ENCODE measurements around the gene TTLL8. TPM values are rescaled to one million over a fixed set of nuclear protein-coding genes. Genes with fewer than 3 reads are reported as not detected.

Gene TTLL8
- total and polyA plus RNA-seq, 2 of the 8 experiments (the other 6 are each of a cell fraction or from before 2014, with no cell fraction given): not detected

GRCh38 chr22:50056214-50056972 lies 1.7 kb downstream of the TTLL8 start:
- 0 out of 4 replicates have a peak, but pooled peaks cover 0 to 4% of the 10 kb centered on the region in 2 experiments for H3K9me3 ChIP-seq (ENCODE audit: insufficient read depth in 2 of 2, low read depth in 1 of 2, low read length in 1 of 2)
- no peak overlapping the region for H3K18ac ChIP-seq (ENCODE audit: extremely low read depth, low read length)
- no peak overlapping the region for H2BK5ac ChIP-seq (ENCODE audit: low read depth, low read length)
- H3K27me3 ChIP-seq (replicated peaks in 1 of 4; ENCODE audit: control insufficient read depth in 3 of 4, extremely low read depth in 1 of 4, insufficient read depth in 3 of 4, low read length in 3 of 4): peaks cover 8 to 20% (median 11%) of the 10 kb centered on the region in 4 experiments
- H3K9ac ChIP-seq (replicated peaks in 1 of 4; ENCODE audit: extremely low read depth in 1 of 4, low read depth in 3 of 4, low read length in 3 of 4): no peak overlapping the region
- H3K79me2 ChIP-seq (ENCODE audit: control insufficient read depth in 1 of 2, insufficient read depth in 2 of 2, low read length in 2 of 2): no peaks in the 10 kb centered on the region
- no peak overlapping the region for H4K91ac ChIP-seq (replicated peaks; ENCODE audit: insufficient read length, low read length)
- H3K36me3 ChIP-seq (ENCODE audit: control insufficient read depth in 2 of 4, insufficient read depth in 4 of 4, low read length in 3 of 4): no peaks in the 10 kb centered on the region
- H4K5ac ChIP-seq (ENCODE audit: insufficient read length, low read depth, low read length): no peak overlapping the region
- H3K4me3 ChIP-seq (ENCODE audit: extremely low read depth in 1 of 4, insufficient read depth in 2 of 4, low read depth in 3 of 4, low read length in 4 of 4): no peak overlapping the region
- no peak overlapping the region for H3K4me2 ChIP-seq (ENCODE audit: insufficient read depth in 1 of 2, low read depth in 2 of 2, low read length in 2 of 2)
- 85% methylated on average over 30 of the region's 34 CpGs; no CpG with 5 or more reads in 1 of the 2 experiments for WGBS, 2 experiments (ENCODE audit: extremely low coverage in 1 of 2, insufficient coverage in 1 of 2, insufficient read length in 1 of 2, insufficient replicate concordance in 2 of 2, low coverage in 1 of 2, low lambda C conversion rate in 2 of 2, missing lambda C conversion rate in 1 of 2)
- H2BK12ac ChIP-seq (ENCODE audit: low read depth, low read length): no peak overlapping the region
- no peak overlapping the region for H2BK20ac ChIP-seq (ENCODE audit: low read length)
- no peak overlapping the region for H2BK15ac ChIP-seq (ENCODE audit: low read length)
- H3K4ac ChIP-seq (replicated peaks; ENCODE audit: insufficient read length, low read depth, low read length): no peak overlapping the region
- H2BK120ac ChIP-seq (replicated peaks; ENCODE audit: low read depth, low read length): no peak overlapping the region
- no peak overlapping the region for H3K56ac ChIP-seq (replicated peaks; ENCODE audit: insufficient read length, low read depth, low read length)
- H3K14ac ChIP-seq (ENCODE audit: insufficient read length): no peak overlapping the region
- peaks cover 15% of the 10 kb centered on the region; the same call in 1 of the 2 replicates for H3K23me2 ChIP-seq (ENCODE audit: low read depth, low read length)
- H4K20me1 ChIP-seq (replicated peaks in 1 of 2; ENCODE audit: control insufficient read depth in 1 of 2, insufficient read depth in 2 of 2, low read length in 2 of 2): no peaks in the 10 kb centered on the region
- FAIRE-seq (no peak), DNase-seq (ENCODE audit: low read depth in 1 of 2, low spot score in 2 of 2) (no peak)
- H3K23ac ChIP-seq (ENCODE audit: insufficient read length): no peak overlapping the region
- H2AK5ac ChIP-seq (ENCODE audit: low read depth, low read length): no peak overlapping the region
- ChIA-PET POLR2A (ENCODE audit: partially characterized antibody) (interaction anchor here (0.6 to 0.9 kb wide), 2 partner anchors 78 to 257 kb away, joined by 3 read pairs; no protein-coding TSS in a partner anchor), CTCF (ENCODE audit: partially characterized antibody) (interaction anchor here (0.7 to 1.9 kb wide), 10 partner anchors 9 to 355 kb away, joined by 3 to 7 read pairs (median 3); no protein-coding TSS in a partner anchor)
- no peak overlapping the region for H4K8ac ChIP-seq (ENCODE audit: extremely low read depth, insufficient read depth, low read length)
- no peaks in the 10 kb centered on the region for H3K79me1 ChIP-seq (ENCODE audit: low read depth, low read length)
- no peak overlapping the region for H2AFZ ChIP-seq (ENCODE audit: low read length)
- no peak overlapping the region for H3K27ac ChIP-seq (ENCODE audit: low read depth, low read length)
- peaks cover 0 to 11% (median 2%) of the 10 kb centered on the region in 4 experiments; a peak in 4 of 7 replicates for H3K4me1 ChIP-seq (replicated peaks in 1 of 4; ENCODE audit: control insufficient read depth in 3 of 4, insufficient read depth in 4 of 4, low read length in 3 of 4)
- TF ChIP-seq SUZ12 (IDR thresholded peaks at IDR 0.05; ENCODE audit: low read length): no peak
- TF ChIP-seq YY1 (IDR thresholded peaks at IDR 0.05; ENCODE audit: low read depth, low read length): no peak
- TF ChIP-seq POU5F1 (IDR thresholded peaks at IDR 0.05; ENCODE audit: low read depth, low read length): no peak
- TF ChIP-seq USF2 (IDR thresholded peaks at IDR 0.05; ENCODE audit: low read length): no peak
- TF ChIP-seq KDM1A (IDR thresholded peaks at IDR 0.05; ENCODE audit: borderline replicate concordance, low read length): no peak
- TF ChIP-seq EZH2 (IDR thresholded peaks at IDR 0.05; ENCODE audit: low read depth, low read length, severe bottlenecking): no peak
- TF ChIP-seq JUN (IDR thresholded peaks at IDR 0.05; ENCODE audit: low read depth, low read length): no peak
- TF ChIP-seq MAX (IDR thresholded peaks at IDR 0.05): no peak
- no peak for TF ChIP-seq PHF8 (conservative IDR thresholded peaks at IDR 0.05; ENCODE audit: low read depth, low read length)
- TF ChIP-seq TAF7 (optimal IDR thresholded peaks at IDR 0.05; ENCODE audit: borderline replicate concordance, low read depth, low read length): no peak
- TF ChIP-seq BACH1 (IDR thresholded peaks at IDR 0.05; ENCODE audit: low read length): no peak

Measured in H1 (cell line).